GM19193 (cell line): ENCODE results near the gene UBE2D2.

Experiments used
- POLR2A ChIP-seq: IDR thresholded peaks from 4 replicates; pipeline ENCODE4 v1.6.1; 2011; ENCODE audit not compliant: insufficient read depth, insufficient read length; ENCODE audit errors: extremely low read depth

UBE2D2 gene

GRCh38 chr5:139578325-139578724, 17.2 kb downstream of the UBE2D2 start:
- TF ChIP-seq POLR2A, result no peak

- no peak for TF ChIP-seq POLR2A
Measured at GRCh38 chr5:139584137-139584536, 23.0 kb downstream of the UBE2D2 start.

GRCh38 chr5:139588962-139589361, 27.8 kb downstream of the UBE2D2 start:
- no peak for TF ChIP-seq POLR2A

GRCh38 chr5:139592289-139592688, 31.1 kb downstream of the UBE2D2 start:
- no peak for TF ChIP-seq POLR2A

- no peak for TF ChIP-seq POLR2A
Measured at GRCh38 chr5:139593716-139594319, 32.7 kb downstream of the UBE2D2 start.

GRCh38 chr5:139597134-139597533, 36.0 kb downstream of the UBE2D2 start:
- TF ChIP-seq POLR2A, result no peak

GRCh38 chr5:139600336-139600949, 39.3 kb downstream of the UBE2D2 start:
- no peak for TF ChIP-seq POLR2A

- TF ChIP-seq POLR2A, result no peak
Measured at GRCh38 chr5:139601429-139601828, 40.3 kb downstream of the UBE2D2 start.

- no peak for TF ChIP-seq POLR2A
Measured at GRCh38 chr5:139605887-139606286, 44.7 kb downstream of the UBE2D2 start.

GRCh38 chr5:139611703-139612584, 50.8 kb downstream of the UBE2D2 start:
- TF ChIP-seq POLR2A, result no peak

GRCh38 chr5:139619861-139620260, 58.7 kb downstream of the UBE2D2 start:
- no peak for TF ChIP-seq POLR2A

- no peak for TF ChIP-seq POLR2A
Measured at GRCh38 chr5:139630855-139631254, 69.7 kb downstream of the UBE2D2 start.

- no peak for TF ChIP-seq POLR2A
Measured at GRCh38 chr5:139631520-139632165, 70.5 kb downstream of the UBE2D2 start.

GRCh38 chr5:139633295-139634027, 72.3 kb downstream of the UBE2D2 start:
- no peak for TF ChIP-seq POLR2A

GRCh38 chr5:139634028-139634325, 72.8 kb downstream of the UBE2D2 start:
- TF ChIP-seq POLR2A, result no peak
